ENCODE measurements around the gene LPCAT1. TPM values are rescaled to one million over a fixed set of nuclear protein-coding genes. Genes with fewer than 3 reads are reported as not detected.

LPCAT1 gene
- total and polyA plus RNA-seq, 8 donors, result 5.2 to 229 (median 14.4) TPM

DNA sequence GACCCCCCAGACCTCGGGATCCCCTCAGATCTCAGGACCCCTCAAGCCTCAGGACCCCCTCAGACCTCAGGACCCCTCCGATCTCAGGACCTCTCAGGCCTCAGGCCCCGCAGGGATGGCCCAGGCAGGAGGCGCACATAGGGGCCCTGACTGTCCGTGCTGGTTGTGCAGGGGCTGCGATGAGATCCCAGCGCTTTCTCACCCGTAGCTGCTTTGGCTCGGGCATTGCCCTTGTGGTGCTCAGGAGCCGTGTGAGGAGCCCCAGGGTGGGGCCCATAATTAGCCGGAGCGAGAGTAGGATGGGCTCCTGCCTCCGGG, 680 bp upstream of the LPCAT1 start:
- Histone ChIP-seq H3K27ac (peak overlapping the region; percentile 51 to 94 (median 91)), H3K4me1 (peaks cover 14 to 28% (median 25%) of the 10 kb centered on the region in 4 donors), H3K36me3 (peaks cover 0 to 18% (median 13%) of the 10 kb centered on the region in 4 donors), H3K4me3 (peak overlapping the region; percentile 84 to 99 (median 86)), H3K9me3 (no peaks in the 10 kb centered on the region), H3K27me3 (no peaks in the 10 kb centered on the region)
- no peak for DNase-seq
- 74 to 89% (median 77%) methylated on average over 3 to 13 of the region's 13 CpGs for WGBS, 5 donors
- intact Hi-C loops (cut with DNase I; ENCODE audit: low total_unique reads), result no loop called here
- TF ChIP-seq EP300 (IDR thresholded peaks at IDR 0.05) (no peak), POLR2A (IDR thresholded peaks at IDR 0.05) (no peak), POLR2AphosphoS5 (IDR thresholded peaks at IDR 0.05) (no peak)
- TF ChIP-seq, protein P1, sequence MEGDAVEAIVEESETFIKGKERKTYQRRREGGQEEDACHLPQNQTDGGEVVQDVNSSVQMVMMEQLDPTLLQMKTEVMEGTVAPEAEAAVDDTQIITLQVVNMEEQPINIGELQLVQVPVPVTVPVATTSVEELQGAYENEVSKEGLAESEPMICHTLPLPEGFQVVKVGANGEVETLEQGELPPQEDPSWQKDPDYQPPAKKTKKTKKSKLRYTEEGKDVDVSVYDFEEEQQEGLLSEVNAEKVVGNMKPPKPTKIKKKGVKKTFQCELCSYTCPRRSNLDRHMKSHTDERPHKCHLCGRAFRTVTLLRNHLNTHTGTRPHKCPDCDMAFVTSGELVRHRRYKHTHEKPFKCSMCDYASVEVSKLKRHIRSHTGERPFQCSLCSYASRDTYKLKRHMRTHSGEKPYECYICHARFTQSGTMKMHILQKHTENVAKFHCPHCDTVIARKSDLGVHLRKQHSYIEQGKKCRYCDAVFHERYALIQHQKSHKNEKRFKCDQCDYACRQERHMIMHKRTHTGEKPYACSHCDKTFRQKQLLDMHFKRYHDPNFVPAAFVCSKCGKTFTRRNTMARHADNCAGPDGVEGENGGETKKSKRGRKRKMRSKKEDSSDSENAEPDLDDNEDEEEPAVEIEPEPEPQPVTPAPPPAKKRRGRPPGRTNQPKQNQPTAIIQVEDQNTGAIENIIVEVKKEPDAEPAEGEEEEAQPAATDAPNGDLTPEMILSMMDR (IDR thresholded peaks at IDR 0.05), result no peak

GRCh38 chr5:1523480-1523792, 324 bp downstream of the LPCAT1 start:
- DNase-seq, result no peak
- peak overlapping the region; percentile 84 to 99 (median 86) for H3K4me3 ChIP-seq
- H3K27me3 ChIP-seq, result no peaks in the 10 kb centered on the region
- H3K4me1 ChIP-seq, result peaks cover 14 to 28% (median 25%) of the 10 kb centered on the region in 4 donors
- 0 to 1% (median 0%) methylated on average over 22 to 46 of the region's 48 CpGs for WGBS, 5 donors
- intact Hi-C loops (cut with DNase I; ENCODE audit: low total_unique reads), result no loop called here
- no peak for TF ChIP-seq POLR2AphosphoS5 (IDR thresholded peaks at IDR 0.05)
- peak overlapping the region in 4 of 5 donors; percentile 51 to 94 (median 88) for H3K27ac ChIP-seq
- no peaks in the 10 kb centered on the region for H3K9me3 ChIP-seq
- H3K36me3 ChIP-seq, result peaks cover 0 to 28% (median 24%) of the 10 kb centered on the region in 4 donors

DNA sequence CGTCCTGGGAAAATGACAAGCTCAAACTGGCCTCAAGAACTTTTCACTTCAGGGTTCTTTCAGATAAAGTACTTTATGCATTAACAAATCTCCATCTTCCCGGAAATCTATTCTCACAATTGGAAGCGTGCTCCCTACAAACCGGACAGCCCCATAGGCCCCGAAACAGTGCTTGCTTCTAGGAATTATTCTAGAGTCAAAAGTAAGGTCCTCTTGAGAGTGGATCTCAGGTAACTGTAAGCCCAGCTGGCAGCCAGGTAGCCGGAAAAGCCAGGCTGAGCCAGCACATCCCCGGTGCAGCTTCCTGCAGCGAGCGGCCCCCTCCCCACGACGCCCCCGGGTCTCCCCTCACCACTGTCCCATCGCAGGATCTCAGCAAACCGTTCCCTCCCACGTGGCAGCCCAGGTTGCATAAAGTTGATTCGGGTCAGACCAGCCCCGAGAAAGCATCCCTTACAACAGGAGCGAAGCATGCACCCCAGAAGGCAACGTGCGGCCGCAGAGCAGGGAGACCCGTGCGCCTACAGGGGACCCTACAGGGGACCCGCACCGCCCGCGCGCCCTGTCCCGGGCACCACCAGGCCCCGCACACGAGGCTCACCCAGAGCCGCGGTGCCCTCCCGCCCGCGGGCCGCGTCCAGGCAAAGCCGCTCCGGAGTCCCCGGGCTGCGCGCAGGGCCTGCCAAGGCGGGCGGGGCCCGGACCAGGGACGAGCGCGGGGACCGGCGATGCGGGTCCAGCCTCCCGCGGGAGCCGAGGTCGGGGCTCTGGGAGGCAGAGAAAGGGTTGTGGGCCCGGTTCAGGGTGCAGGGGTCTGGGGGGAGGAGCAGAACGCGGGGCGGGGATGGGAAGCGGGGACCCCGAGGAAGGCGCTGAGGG, 920 bp downstream of the LPCAT1 start:
- 4 to 6% (median 5%) methylated on average over 41 to 63 of the region's 63 CpGs for WGBS, 5 donors
- H3K36me3 ChIP-seq, result peaks cover 0 to 29% (median 26%) of the 10 kb centered on the region in 4 donors
- no peaks in the 10 kb centered on the region for H3K9me3 ChIP-seq
- no peaks in the 10 kb centered on the region for H3K27me3 ChIP-seq
- intact Hi-C loops (cut with DNase I; ENCODE audit: low total_unique reads), result no loop called here
- H3K27ac ChIP-seq, result peak overlapping the region in 2 of 5 donors; percentile 91 to 94
- H3K4me1 ChIP-seq, result peaks cover 14 to 28% (median 25%) of the 10 kb centered on the region in 4 donors
- peak overlapping the region; percentile 84 to 99 (median 86) for H3K4me3 ChIP-seq
- no peak for TF ChIP-seq POLR2AphosphoS5 (IDR thresholded peaks at IDR 0.05)
- TF ChIP-seq EP300 (IDR thresholded peaks at IDR 0.05), result no peak
- no peak for TF ChIP-seq POLR2A (IDR thresholded peaks at IDR 0.05)
- TF ChIP-seq, protein P1 (IDR thresholded peaks at IDR 0.05), result no peak
- DNase-seq, result peak; percentile 38 to 50

- TF ChIP-seq POLR2A (IDR thresholded peaks at IDR 0.05) (no peak), POLR2AphosphoS5 (IDR thresholded peaks at IDR 0.05) (no peak), EP300 (IDR thresholded peaks at IDR 0.05) (no peak)
- TF ChIP-seq, protein P1 (IDR thresholded peaks at IDR 0.05), result no peak
- Histone ChIP-seq H3K27ac (peak overlapping the region in 1 of 5 donors; percentile 8), H3K27me3 (no peaks in the 10 kb centered on the region), H3K9me3 (no peaks in the 10 kb centered on the region), H3K4me3 (peak overlapping the region; percentile 84 to 99 (median 86)), H3K4me1 (peaks cover 14 to 36% (median 31%) of the 10 kb centered on the region in 4 donors), H3K36me3 (peaks cover 0 to 32% (median 29%) of the 10 kb centered on the region in 4 donors)
- intact Hi-C loops (cut with DNase I; ENCODE audit: low total_unique reads), result no loop called here
- peak; percentile 21 to 31 for DNase-seq
- 70 to 82% (median 71%) methylated on average over 23 to 28 of the region's 28 CpGs for WGBS, 5 donors
Measured at GRCh38 chr5:1521671-1522600, 1.8 kb downstream of the LPCAT1 start.

Measured in stomach (tissue), 9 donors.